ENCODE results near the gene PHF14. TPM values are rescaled to one million over a fixed set of nuclear protein-coding genes. Genes with fewer than 3 reads are reported as not detected.

Gene PHF14
- total and polyA plus RNA-seq, 2 donors (not counting 1 experiment from before 2014, with no cell fraction given) = 9.6 to 43.7 TPM

DNA sequence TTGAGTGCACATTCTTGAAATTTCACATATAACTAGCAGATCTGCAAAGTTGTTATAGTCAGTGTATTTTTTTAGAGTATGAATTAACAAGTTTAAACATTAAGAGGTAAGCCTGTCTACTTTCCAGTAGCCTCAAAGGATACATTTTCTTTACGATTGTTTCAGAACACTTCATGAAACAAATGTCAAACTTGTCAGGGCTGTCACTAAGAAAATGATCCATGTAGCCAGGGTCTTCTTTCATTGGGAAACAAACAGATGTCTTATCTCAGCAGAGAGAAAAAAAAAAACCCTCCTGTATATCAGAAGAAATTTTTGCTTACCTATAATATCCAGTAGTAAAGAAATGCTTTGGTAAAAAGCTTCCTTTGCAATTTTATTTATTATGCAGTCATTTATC lies 192.4 kb downstream of the PHF14 start:
- CTCF ChIA-PET = no interaction called here
- TF ChIP-seq EZH2 (IDR thresholded peaks at IDR 0.05; ENCODE audit: borderline replicate concordance, insufficient read depth, low read depth, low read length, poor library complexity, severe bottlenecking) = no peak
- TF ChIP-seq, protein P1, sequence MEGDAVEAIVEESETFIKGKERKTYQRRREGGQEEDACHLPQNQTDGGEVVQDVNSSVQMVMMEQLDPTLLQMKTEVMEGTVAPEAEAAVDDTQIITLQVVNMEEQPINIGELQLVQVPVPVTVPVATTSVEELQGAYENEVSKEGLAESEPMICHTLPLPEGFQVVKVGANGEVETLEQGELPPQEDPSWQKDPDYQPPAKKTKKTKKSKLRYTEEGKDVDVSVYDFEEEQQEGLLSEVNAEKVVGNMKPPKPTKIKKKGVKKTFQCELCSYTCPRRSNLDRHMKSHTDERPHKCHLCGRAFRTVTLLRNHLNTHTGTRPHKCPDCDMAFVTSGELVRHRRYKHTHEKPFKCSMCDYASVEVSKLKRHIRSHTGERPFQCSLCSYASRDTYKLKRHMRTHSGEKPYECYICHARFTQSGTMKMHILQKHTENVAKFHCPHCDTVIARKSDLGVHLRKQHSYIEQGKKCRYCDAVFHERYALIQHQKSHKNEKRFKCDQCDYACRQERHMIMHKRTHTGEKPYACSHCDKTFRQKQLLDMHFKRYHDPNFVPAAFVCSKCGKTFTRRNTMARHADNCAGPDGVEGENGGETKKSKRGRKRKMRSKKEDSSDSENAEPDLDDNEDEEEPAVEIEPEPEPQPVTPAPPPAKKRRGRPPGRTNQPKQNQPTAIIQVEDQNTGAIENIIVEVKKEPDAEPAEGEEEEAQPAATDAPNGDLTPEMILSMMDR (IDR thresholded peaks at IDR 0.05) = no peak
- Mint-ChIP-seq H3K27ac (no peak overlapping the region), H3K27me3 (no peaks in the 10 kb centered on the region), H3K4me1 (no peaks in the 10 kb centered on the region), H3K4me3 (no peak overlapping the region), H3K9me3 (ENCODE audit: insufficient read depth) (no peaks in the 10 kb centered on the region)
- Histone ChIP-seq H2AFZ (ENCODE audit: insufficient read depth, low read depth, low read length, poor library complexity, severe bottlenecking) (no peak overlapping the region), H3K27me3 (replicated peaks in 1 of 4; ENCODE audit: control extremely low read depth in 1 of 4, control insufficient read depth in 3 of 4, insufficient read depth in 4 of 4, low read length in 3 of 4) (no peaks in the 10 kb centered on the region), H3K36me3 (replicated peaks in 1 of 2; ENCODE audit: control extremely low read depth in 1 of 2, control insufficient read depth in 1 of 2, extremely low read depth in 1 of 2, insufficient read depth in 2 of 2, low read length in 1 of 2) (peaks cover 0 to 5% of the 10 kb centered on the region in 2 experiments), H3K79me2 (ENCODE audit: control insufficient read depth, insufficient read depth, low read length) (no peaks in the 10 kb centered on the region), H3K9ac (ENCODE audit: low read length) (no peak overlapping the region), H4K20me1 (ENCODE audit: control insufficient read depth, insufficient read depth, low read length, poor library complexity, severe bottlenecking) (no peaks in the 10 kb centered on the region), H3K9me3 (ENCODE audit: control extremely low read depth in 1 of 3, control insufficient read depth in 2 of 3, insufficient read depth in 1 of 3, low read length in 2 of 3) (no peaks in the 10 kb centered on the region), H3K4me2 (replicated peaks; ENCODE audit: low read depth, low read length, poor library complexity, severe bottlenecking) (no peak overlapping the region), H3K4me3 (ENCODE audit: control extremely low read depth in 1 of 5, extremely low read depth in 1 of 5, insufficient read depth in 1 of 5, low read depth in 2 of 5, low read length in 4 of 5) (no peak overlapping the region), H3K4me1 (ENCODE audit: control insufficient read depth in 2 of 2, insufficient read depth in 2 of 2, low read length in 2 of 2) (no peaks in the 10 kb centered on the region), H3K27ac (ENCODE audit: low read length in 2 of 2) (no peak overlapping the region)
- ATAC-seq (ENCODE audit: low read depth) = no peak
- DNase-seq = no peak
- intact Hi-C loops (cut with micrococcal nuclease) = no loop called here
- POLR2A ChIA-PET = no interaction called here
- no CpG with 5 or more reads among the region's 1 CpG for WGBS (ENCODE audit: insufficient coverage)

DNA sequence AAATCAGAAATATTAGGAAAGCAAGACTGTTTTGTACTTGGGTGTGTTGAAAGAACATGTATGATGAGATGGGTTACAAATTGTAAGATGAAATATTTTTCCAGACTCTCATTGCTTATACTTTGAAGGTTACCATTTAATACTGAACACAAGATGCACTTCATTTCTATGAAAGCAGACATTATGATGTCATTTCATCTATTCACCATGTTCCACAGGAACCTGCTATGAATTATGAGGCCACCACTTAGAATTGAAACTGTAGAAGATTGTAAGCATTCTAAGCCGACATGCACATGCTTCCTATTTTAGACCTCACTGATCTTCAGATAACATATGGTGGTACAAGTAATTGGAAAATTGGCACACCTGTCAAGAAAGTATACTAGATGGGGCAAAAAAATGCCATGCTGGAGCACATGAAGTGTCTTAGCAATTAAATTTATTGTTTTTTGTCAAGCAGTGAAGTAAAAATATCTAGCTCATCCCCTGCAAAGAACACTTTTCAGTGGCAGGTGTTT lies 195.0 kb downstream of the PHF14 start:
- Mint-ChIP-seq H3K4me3 (no peak overlapping the region), H3K4me1 (no peaks in the 10 kb centered on the region), H3K27ac (no peak overlapping the region), H3K27me3 (no peaks in the 10 kb centered on the region), H3K9me3 (ENCODE audit: insufficient read depth) (no peaks in the 10 kb centered on the region)
- H3K27me3 ChIP-seq (replicated peaks in 1 of 4; ENCODE audit: control extremely low read depth in 1 of 4, control insufficient read depth in 3 of 4, insufficient read depth in 4 of 4, low read length in 3 of 4) = no peaks in the 10 kb centered on the region
- no peak overlapping the region for H3K4me3 ChIP-seq (ENCODE audit: control extremely low read depth in 1 of 5, extremely low read depth in 1 of 5, insufficient read depth in 1 of 5, low read depth in 2 of 5, low read length in 4 of 5)
- no peak for TF ChIP-seq EZH2 (IDR thresholded peaks at IDR 0.05; ENCODE audit: borderline replicate concordance, insufficient read depth, low read depth, low read length, poor library complexity, severe bottlenecking)
- TF ChIP-seq, protein P1 (IDR thresholded peaks at IDR 0.05) = no peak
- ChIA-PET CTCF (interaction anchor here (1.3 kb wide), 1 partner anchor 43 kb away, joined by 3 read pairs; no protein-coding TSS in a partner anchor), POLR2A (no interaction called here)
- no peaks in the 10 kb centered on the region for H3K79me2 ChIP-seq (ENCODE audit: control insufficient read depth, insufficient read depth, low read length)
- no peaks in the 10 kb centered on the region for H4K20me1 ChIP-seq (ENCODE audit: control insufficient read depth, insufficient read depth, low read length, poor library complexity, severe bottlenecking)
- H3K4me2 ChIP-seq (replicated peaks; ENCODE audit: low read depth, low read length, poor library complexity, severe bottlenecking) = no peak overlapping the region
- no peak overlapping the region for H3K27ac ChIP-seq (ENCODE audit: low read length in 2 of 2)
- no peaks in the 10 kb centered on the region for H3K9me3 ChIP-seq (ENCODE audit: control extremely low read depth in 1 of 3, control insufficient read depth in 2 of 3, insufficient read depth in 1 of 3, low read length in 2 of 3)
- H3K4me1 ChIP-seq (ENCODE audit: control insufficient read depth in 2 of 2, insufficient read depth in 2 of 2, low read length in 2 of 2) = no peaks in the 10 kb centered on the region
- H3K36me3 ChIP-seq (replicated peaks in 1 of 2; ENCODE audit: control extremely low read depth in 1 of 2, control insufficient read depth in 1 of 2, extremely low read depth in 1 of 2, insufficient read depth in 2 of 2, low read length in 1 of 2) = peaks cover 0 to 2% of the 10 kb centered on the region in 2 experiments
- no peak for DNase-seq
- intact Hi-C loops (cut with micrococcal nuclease) = no loop called here
- WGBS (ENCODE audit: insufficient coverage) = no CpG with 5 or more reads among the region's 1 CpG
- no peak for ATAC-seq (ENCODE audit: low read depth)
- H2AFZ ChIP-seq (ENCODE audit: insufficient read depth, low read depth, low read length, poor library complexity, severe bottlenecking) = no peak overlapping the region
- no peak overlapping the region for H3K9ac ChIP-seq (ENCODE audit: low read length)
